OCI-LY3 (cell line): ENCODE data around the gene PHYHD1.

Source experiments
- H2AFZ ChIP-seq: fragments of 200-600, 300-600 bp; shearing (Covaris generic); 2 replicates; pipeline ENCODE4 v1.6.0; 2014; ENCODE audit warnings: antibody characterized with exemption, low read depth, low read length
- H3K27ac ChIP-seq: fragments of 200-600, 300-600 bp; sonication (generic); 2 replicates; pipeline ENCODE4 v1.5.1; 2014; ENCODE audit warnings: mild to moderate bottlenecking, low read length, moderate library complexity, mixed read lengths
- H3K27me3 ChIP-seq: fragments of 200-600, 300-600 bp; sonication (generic); 2 replicates; pipeline ENCODE4 v1.6.1; 2014; ENCODE audit warnings: low read depth, low read length, mixed read lengths
- H3K36me3 ChIP-seq: fragments of 200-600, 300-600 bp; sonication (generic); replicated peaks from 2 replicates; pipeline ENCODE3; 2014; ENCODE audit warnings: low read depth, low read length, mixed read lengths
- H3K4me1 ChIP-seq: fragments of 300-600, 200-600 bp; sonication (generic); 2 replicates; pipeline ENCODE4 v1.6.1; 2014; ENCODE audit warnings: low read length, mixed read lengths
- H3K4me2 ChIP-seq: fragments of 200-600, 300-600 bp; sonication (generic); 2 replicates; pipeline ENCODE4 v1.6.1; 2014; ENCODE audit warnings: low read length, mixed read lengths
- H3K4me3 ChIP-seq: fragments of 300-600, 200-600 bp; sonication (generic); 2 replicates; pipeline ENCODE4 v1.5.1; 2014; ENCODE audit warnings: antibody characterized with exemption, mild to moderate bottlenecking, low read length, moderate library complexity
- H3K79me2 ChIP-seq: fragments of 300-600, 200-600 bp; shearing (Covaris generic); 2 replicates; pipeline ENCODE4 v1.6.1; 2014; ENCODE audit warnings: mild to moderate bottlenecking, low read length, mixed read lengths
- H3K9ac ChIP-seq: fragments of 300-600, 200-600 bp; shearing (Covaris generic); 2 replicates; pipeline ENCODE4 v1.6.0; 2014; ENCODE audit warnings: mild to moderate bottlenecking, low read length, moderate library complexity
- H3K9me3 ChIP-seq: fragments of 200-600, 300-600 bp; shearing (Covaris generic); 2 replicates; pipeline ENCODE4 v1.6.1; 2014; ENCODE audit warnings: low read length, mixed read lengths; ENCODE audit not compliant: insufficient read depth
- H4K20me1 ChIP-seq: fragments of 200-600, 300-600 bp; sonication (generic); 2 replicates; pipeline ENCODE4 v1.6.1; 2016; ENCODE audit warnings: low read length, mixed read lengths; ENCODE audit not compliant: insufficient read depth
- CTCF ChIP-seq: fragments of 200-600, 300-600 bp; sonication (generic); IDR thresholded peaks from 2 replicates; pipeline ENCODE4 v1.5.1; 2014; ENCODE audit warnings: antibody characterized with exemption, low read length, low read depth
- EZH2phosphoT487 ChIP-seq: fragments of 200-600 bp; shearing (Covaris generic); IDR thresholded peaks from 2 replicates; pipeline ENCODE4 v1.6.1; 2018; ENCODE audit warnings: antibody characterized with exemption, mixed run types, low read depth

PHYHD1 gene

GRCh38 chr9:128910906-128911305 lies 9.9 kb upstream of the PHYHD1 start:
- H3K9me3 ChIP-seq, result no peaks in the 10 kb centered on the region
- peaks cover 12% of the 10 kb centered on the region for H4K20me1 ChIP-seq
- H3K4me1 ChIP-seq, result no peaks in the 10 kb centered on the region
- H3K79me2 ChIP-seq, result no peaks in the 10 kb centered on the region; the same call in 1 of the 2 replicates
- H3K27me3 ChIP-seq, result no peaks in the 10 kb centered on the region
- no peak overlapping the region for H3K4me3 ChIP-seq
- TF ChIP-seq EZH2phosphoT487, result no peak
- no peak for TF ChIP-seq CTCF
- no peak overlapping the region for H3K9ac ChIP-seq
- H3K36me3 ChIP-seq, result peaks cover 19% of the 10 kb centered on the region
- no peak overlapping the region for H3K4me2 ChIP-seq
- H3K27ac ChIP-seq, result no peak overlapping the region
- no peak overlapping the region for H2AFZ ChIP-seq

GRCh38 chr9:128911529-128912035 lies 9.2 kb upstream of the PHYHD1 start:
- no peaks in the 10 kb centered on the region for H3K4me1 ChIP-seq
- H3K36me3 ChIP-seq, result peaks cover 19% of the 10 kb centered on the region
- no peak overlapping the region for H3K27ac ChIP-seq
- no peak overlapping the region for H3K9ac ChIP-seq
- TF ChIP-seq EZH2phosphoT487 (no peak), CTCF (no peak)
- peaks cover 12% of the 10 kb centered on the region for H4K20me1 ChIP-seq
- H3K4me2 ChIP-seq, result no peak overlapping the region
- H3K4me3 ChIP-seq, result no peak overlapping the region
- no peaks in the 10 kb centered on the region for H3K9me3 ChIP-seq
- no peak overlapping the region for H2AFZ ChIP-seq
- no peaks in the 10 kb centered on the region for H3K27me3 ChIP-seq
- H3K79me2 ChIP-seq, result no peaks in the 10 kb centered on the region; the same call in 1 of the 2 replicates

- Histone ChIP-seq H3K27ac (no peak overlapping the region), H3K9ac (no peak overlapping the region), H3K79me2 (no peaks in the 10 kb centered on the region; the same call in 1 of the 2 replicates), H2AFZ (no peak overlapping the region), H3K4me3 (no peak overlapping the region), H3K27me3 (no peaks in the 10 kb centered on the region), H3K36me3 (peaks cover 19% of the 10 kb centered on the region), H3K4me2 (no peak overlapping the region), H4K20me1 (peaks cover 12% of the 10 kb centered on the region), H3K9me3 (no peaks in the 10 kb centered on the region), H3K4me1 (no peaks in the 10 kb centered on the region)
- TF ChIP-seq EZH2phosphoT487 (no peak), CTCF (no peak)
Observed at GRCh38 chr9:128912270-128912853, 8.4 kb upstream of the PHYHD1 start.

DNA sequence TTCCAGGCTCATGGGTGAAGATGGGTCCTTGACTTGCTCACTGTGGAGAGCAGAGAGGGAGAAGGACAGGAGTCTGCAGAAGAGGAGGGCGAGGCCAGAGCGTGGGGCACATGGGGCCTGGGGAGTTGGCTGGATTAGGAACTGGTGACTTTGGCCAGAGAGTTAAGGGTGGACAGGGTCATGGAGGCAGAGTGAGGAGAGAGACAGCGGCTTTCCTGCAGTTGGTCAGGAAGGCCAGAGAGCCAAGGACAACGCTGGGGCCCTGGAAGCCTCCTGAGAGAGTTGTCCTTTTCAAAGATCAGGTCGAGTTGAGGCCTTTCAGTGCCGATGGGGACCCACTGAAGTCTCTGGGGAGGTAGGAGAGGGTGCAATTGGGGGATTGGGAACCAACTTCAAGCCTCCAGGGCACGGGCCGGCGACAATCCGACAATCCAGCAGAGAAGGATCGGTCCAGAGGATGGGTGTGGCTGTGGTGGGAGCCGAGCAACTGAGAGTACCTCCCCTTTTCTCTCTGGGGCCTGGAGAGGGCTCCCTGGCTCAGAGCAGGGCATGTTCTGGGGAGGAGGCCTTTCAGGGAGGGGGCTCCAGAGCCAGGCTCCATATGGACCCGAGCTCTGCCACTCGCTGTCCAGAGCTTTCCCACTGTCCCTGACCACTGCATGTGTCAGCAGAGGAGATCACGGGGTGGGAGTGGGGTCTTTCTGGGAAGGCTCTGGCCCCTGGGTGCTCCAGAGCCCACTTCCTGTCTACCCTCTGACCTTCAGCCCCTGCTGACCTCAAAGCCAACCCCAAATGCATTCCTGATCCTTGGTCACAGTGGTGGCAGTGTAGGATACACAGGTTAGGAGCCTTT lies 7.5 kb upstream of the PHYHD1 start:
- H2AFZ ChIP-seq, result no peak overlapping the region
- no peak overlapping the region for H3K4me2 ChIP-seq
- no peaks in the 10 kb centered on the region for H3K27me3 ChIP-seq
- H3K27ac ChIP-seq, result no peak overlapping the region
- no peak overlapping the region for H3K9ac ChIP-seq
- peaks cover 14% of the 10 kb centered on the region for H3K36me3 ChIP-seq
- H3K4me3 ChIP-seq, result no peak overlapping the region
- TF ChIP-seq EZH2phosphoT487 (no peak), CTCF (no peak)
- no peaks in the 10 kb centered on the region for H3K9me3 ChIP-seq
- no peaks in the 10 kb centered on the region; the same call in 1 of the 2 replicates for H3K79me2 ChIP-seq
- H4K20me1 ChIP-seq, result peaks cover 12% of the 10 kb centered on the region
- no peaks in the 10 kb centered on the region for H3K4me1 ChIP-seq
